Activated CD8-positive, alpha-beta T cell treated with anti-CD3 and anti-CD28 coated beads for 36 hours (primary cell): ENCODE results near the gene RAB10. TPM values are rescaled to one million over a fixed set of nuclear protein-coding genes. Genes with fewer than 3 reads are reported as not detected.
A peak's percentile ranks its signal among the peaks of the same experiment; 100 is the strongest.

ENCODE experiments used
- ATAC-seq: fragments of 200-7000 bp; cut with Tn5 transposase; one replicate; pipeline ENCODE4 v1.10.0; 2021; ENCODE audit warnings: mild to moderate bottlenecking, moderate library complexity
- CTCF ChIA-PET: fragments of 350-600 bp; sonication (Branson Sonifier 250); formaldehyde crosslinking; loops from one replicate; lab custom pipeline; 2021; ENCODE audit warnings: antibody characterized with exemption; lab: Charles Lee
- POLR2A ChIA-PET: fragments of 350-600 bp; sonication (Branson Sonifier 250); formaldehyde crosslinking; loops from one replicate; lab custom pipeline; 2021; ENCODE audit warnings: antibody characterized with exemption; lab: Charles Lee
- DNase-seq: peaks from one replicate; pipeline ENCODE4 v3.0.0-alpha.2; 2020
- H3K27ac Mint-ChIP-seq: one replicate; pipeline ENCODE4 v1.8.0; 2021; ENCODE audit warnings: mild to moderate bottlenecking, mixed read lengths
- H3K27me3 Mint-ChIP-seq: one replicate; pipeline ENCODE4 v1.8.0; 2021; ENCODE audit warnings: mixed read lengths
- H3K36me3 Mint-ChIP-seq: one replicate; pipeline ENCODE4 v1.8.0; 2021; ENCODE audit warnings: low read depth, mixed read lengths
- H3K4me1 Mint-ChIP-seq: one replicate; pipeline ENCODE4 v1.8.0; 2021; ENCODE audit warnings: low read depth, mixed read lengths
- H3K4me3 Mint-ChIP-seq: one replicate; pipeline ENCODE4 v1.8.0; 2021; ENCODE audit warnings: mild to moderate bottlenecking, moderate library complexity, mixed read lengths
- H3K9me3 Mint-ChIP-seq: one replicate; pipeline ENCODE4 v1.8.0; 2021; ENCODE audit warnings: mixed read lengths
- intact Hi-C: fragments of 100-400 bp; cut with micrococcal nuclease; formaldehyde crosslinking; loops from one replicate; pipeline ENCODE4 v1.10.0; 2022
- total RNA-seq, 2 experiments: library from RNA; stranded (reverse); gene quantifications; one replicate each; pipeline ENCODE4 v1.2.3, GENCODE V29; 2021
- TF ChIP-seq, protein P1 (sequence below): fragments of 200-600 bp; IDR thresholded peaks from one replicate; pipeline ENCODE4 v1.8.0; 2022; ENCODE audit warnings: antibody characterized with exemption, mild to moderate bottlenecking

RAB10 gene
- total RNA-seq, 2 experiments from 2014 or later, result 89.5 to 102 TPM

DNA sequence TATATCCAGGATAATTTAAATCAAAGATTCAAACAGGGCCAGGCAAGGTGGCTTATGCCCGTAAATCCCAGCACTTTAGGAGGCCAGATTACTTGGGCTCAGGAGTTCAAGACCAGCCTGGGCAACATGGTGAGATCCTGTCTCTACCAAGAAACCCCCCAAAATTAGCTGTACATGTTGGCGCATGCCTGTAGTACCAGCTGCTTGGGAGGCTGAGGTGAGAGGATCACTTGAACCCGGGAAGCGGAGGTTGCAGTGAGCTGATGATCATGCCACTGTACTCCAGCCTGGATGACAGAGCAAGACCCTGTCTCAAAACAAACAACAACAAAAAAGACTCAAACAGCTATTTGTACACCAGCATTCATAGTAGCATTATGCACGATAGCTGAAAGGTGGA, 9.2 kb downstream of the RAB10 start:
- Mint-ChIP-seq H3K9me3 (no peaks in the 10 kb centered on the region), H3K4me1 (peaks cover 52% of the 10 kb centered on the region), H3K4me3 (no peak overlapping the region), H3K36me3 (peaks cover 24% of the 10 kb centered on the region), H3K27ac (no peak overlapping the region), H3K27me3 (no peaks in the 10 kb centered on the region)
- DNase-seq (no peak), ATAC-seq (no peak)
- POLR2A ChIA-PET, result interaction anchor here (1.3 kb wide), 1 partner anchor 10 kb away, joined by 3 read pairs; the partner anchor contains the start of gene RAB10
- intact Hi-C loops, result no loop called here
- CTCF ChIA-PET, result no interaction called here
- TF ChIP-seq, protein P1, sequence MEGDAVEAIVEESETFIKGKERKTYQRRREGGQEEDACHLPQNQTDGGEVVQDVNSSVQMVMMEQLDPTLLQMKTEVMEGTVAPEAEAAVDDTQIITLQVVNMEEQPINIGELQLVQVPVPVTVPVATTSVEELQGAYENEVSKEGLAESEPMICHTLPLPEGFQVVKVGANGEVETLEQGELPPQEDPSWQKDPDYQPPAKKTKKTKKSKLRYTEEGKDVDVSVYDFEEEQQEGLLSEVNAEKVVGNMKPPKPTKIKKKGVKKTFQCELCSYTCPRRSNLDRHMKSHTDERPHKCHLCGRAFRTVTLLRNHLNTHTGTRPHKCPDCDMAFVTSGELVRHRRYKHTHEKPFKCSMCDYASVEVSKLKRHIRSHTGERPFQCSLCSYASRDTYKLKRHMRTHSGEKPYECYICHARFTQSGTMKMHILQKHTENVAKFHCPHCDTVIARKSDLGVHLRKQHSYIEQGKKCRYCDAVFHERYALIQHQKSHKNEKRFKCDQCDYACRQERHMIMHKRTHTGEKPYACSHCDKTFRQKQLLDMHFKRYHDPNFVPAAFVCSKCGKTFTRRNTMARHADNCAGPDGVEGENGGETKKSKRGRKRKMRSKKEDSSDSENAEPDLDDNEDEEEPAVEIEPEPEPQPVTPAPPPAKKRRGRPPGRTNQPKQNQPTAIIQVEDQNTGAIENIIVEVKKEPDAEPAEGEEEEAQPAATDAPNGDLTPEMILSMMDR, result no peak

DNA sequence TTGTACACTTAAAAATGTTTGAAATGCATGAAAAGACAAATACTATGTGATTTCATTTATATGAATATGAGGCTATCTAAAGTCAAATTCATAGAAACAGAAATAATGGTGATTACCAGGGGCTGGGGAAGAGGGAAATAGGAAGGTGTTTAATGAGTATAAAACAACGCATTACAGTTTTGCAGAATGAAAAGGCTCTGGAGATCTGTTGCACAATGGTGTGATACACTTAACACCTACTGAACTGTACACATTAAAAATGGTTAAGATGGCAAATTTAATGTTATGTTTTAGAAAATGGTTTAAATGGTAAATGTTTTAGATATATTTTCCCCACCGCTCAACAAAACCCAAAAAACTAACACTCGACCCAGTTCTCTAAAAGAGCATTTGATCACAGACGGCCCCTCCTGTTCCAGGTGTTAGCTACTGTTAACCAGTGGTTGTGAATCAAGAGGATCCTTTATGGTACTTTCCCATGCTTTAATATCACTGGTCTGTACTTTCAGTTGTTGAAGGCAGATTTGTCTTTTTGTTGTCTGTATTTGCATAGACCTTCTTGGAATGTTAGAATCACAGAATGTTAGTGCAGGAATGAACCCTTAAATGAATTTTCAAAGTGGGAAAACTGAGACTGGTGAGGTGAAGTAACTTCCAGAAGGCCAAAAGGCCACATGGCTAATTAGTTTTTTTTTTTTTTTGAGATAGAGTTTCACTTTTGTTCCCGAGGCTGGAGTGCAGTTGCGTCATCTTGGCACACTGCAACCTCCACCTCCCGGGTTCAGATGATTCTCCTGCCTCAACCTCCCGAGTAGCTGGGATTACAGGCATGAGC, 10.2 kb downstream of the RAB10 start:
- peaks cover 27% of the 10 kb centered on the region for H3K36me3 Mint-ChIP-seq
- DNase-seq, result peak; percentile 21
- H3K27me3 Mint-ChIP-seq, result no peaks in the 10 kb centered on the region
- ChIA-PET POLR2A (interaction anchor here (1.3 kb wide), 1 partner anchor 11 kb away, joined by 3 read pairs; the partner anchor contains the start of gene RAB10), CTCF (interaction anchor here (1.0 kb wide), 1 partner anchor 10 kb away, joined by 3 read pairs; the partner anchor contains the start of gene RAB10)
- H3K9me3 Mint-ChIP-seq, result no peaks in the 10 kb centered on the region
- TF ChIP-seq, protein P1, result no peak
- H3K4me1 Mint-ChIP-seq, result peaks cover 56% of the 10 kb centered on the region
- ATAC-seq, result peak; percentile 76
- peak overlapping the region; percentile 72 for H3K27ac Mint-ChIP-seq
- H3K4me3 Mint-ChIP-seq, result peak overlapping the region; percentile 45
- intact Hi-C loops, result no loop called here

DNA sequence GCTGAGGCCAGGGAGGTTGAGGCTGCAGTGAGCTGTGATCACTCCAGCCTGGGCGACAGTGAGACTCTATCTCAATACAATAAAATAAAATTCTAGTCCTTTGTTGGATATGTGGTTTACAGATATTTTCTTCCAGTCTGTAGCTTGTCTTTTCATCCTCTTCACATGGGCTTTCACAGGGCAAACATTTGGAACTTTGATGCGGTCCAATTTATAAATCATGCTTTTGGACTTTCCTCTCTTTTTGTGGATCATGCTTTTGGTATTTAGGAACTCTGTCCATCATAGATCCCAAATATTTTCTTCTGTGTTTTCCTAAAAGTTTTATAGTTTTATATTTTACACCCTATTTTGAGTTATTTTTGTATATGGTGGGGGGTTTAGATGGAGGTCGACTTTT, 14.9 kb downstream of the RAB10 start:
- TF ChIP-seq, protein P1, result no peak
- ATAC-seq (no peak), DNase-seq (no peak)
- Mint-ChIP-seq H3K36me3 (peaks cover 30% of the 10 kb centered on the region), H3K27me3 (no peaks in the 10 kb centered on the region), H3K4me3 (no peak overlapping the region), H3K27ac (no peak overlapping the region), H3K4me1 (peaks cover 64% of the 10 kb centered on the region), H3K9me3 (no peaks in the 10 kb centered on the region)
- ChIA-PET POLR2A (no interaction called here), CTCF (no interaction called here)
- intact Hi-C loops, result no loop called here

DNA sequence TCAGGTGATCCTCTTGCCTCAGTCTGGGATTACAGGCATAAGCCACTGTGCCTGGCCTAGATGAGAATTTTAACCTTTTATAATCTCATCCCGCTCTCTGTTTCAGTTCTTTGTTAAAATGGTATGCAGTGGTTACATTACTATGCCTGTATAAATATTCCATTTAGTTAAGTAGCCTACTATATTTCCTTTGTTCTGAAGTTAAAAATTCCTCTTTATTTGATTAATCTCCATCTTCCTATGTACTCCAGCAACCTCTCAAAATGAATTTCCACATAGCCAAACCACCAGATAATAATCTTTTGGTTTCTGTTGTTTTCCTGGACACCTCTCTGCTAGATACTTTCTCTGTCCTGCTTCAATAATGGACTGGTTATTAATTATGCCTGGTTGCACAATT, 15.8 kb downstream of the RAB10 start:
- POLR2A ChIA-PET, result interaction anchor here (0.6 to 2.1 kb wide), 2 partner anchors 15 to 1534 kb away, joined by 3 to 6 read pairs; no protein-coding TSS in a partner anchor

More for the DNA sequence above, 15.8 kb downstream of the RAB10 start:
- no peak overlapping the region for H3K27ac Mint-ChIP-seq
- DNase-seq (no peak), ATAC-seq (no peak)
- peaks cover 30% of the 10 kb centered on the region for H3K36me3 Mint-ChIP-seq
- TF ChIP-seq, protein P1, result no peak
- CTCF ChIA-PET, result no interaction called here
- intact Hi-C loops, result no loop called here
- H3K27me3 Mint-ChIP-seq, result no peaks in the 10 kb centered on the region
- no peak overlapping the region for H3K4me3 Mint-ChIP-seq
- H3K9me3 Mint-ChIP-seq, result no peaks in the 10 kb centered on the region
- H3K4me1 Mint-ChIP-seq, result peaks cover 60% of the 10 kb centered on the region
